WERI-Rb-1 (cell line): ENCODE results near the gene TRAF3.

Experiments
- DNase-seq: peaks from one replicate; pipeline ENCODE4 v3.0.0-alpha.2; 2020
- H3K27ac ChIP-seq: fragments of 250-450 bp; sonication (Bioruptor Pico); 2 replicates; pipeline ENCODE4 v1.5.1; 2020; ENCODE audit warnings: mild to moderate bottlenecking, moderate library complexity
- H3K27me3 ChIP-seq: fragments of 250-450 bp; sonication (Bioruptor Pico); 2 replicates; pipeline ENCODE4 v1.5.1; 2021; ENCODE audit warnings: mild to moderate bottlenecking, low read depth, moderate library complexity; ENCODE audit not compliant: insufficient read depth, severe bottlenecking
- H3K36me3 ChIP-seq: fragments of 250-450 bp; sonication (Bioruptor Pico); 2 replicates; pipeline ENCODE4 v1.5.1; 2020; ENCODE audit warnings: mild to moderate bottlenecking, moderate library complexity
- H3K4me3 ChIP-seq: 2 replicates; pipeline ENCODE4 v1.5.1; 2011; ENCODE audit warnings: low read depth, mild to moderate bottlenecking, control low read depth, low read length
- H3K9me3 ChIP-seq: fragments of 250-450 bp; sonication (Bioruptor Pico); 2 replicates; pipeline ENCODE4 v1.5.1; 2021; ENCODE audit warnings: mild to moderate bottlenecking, moderate library complexity; ENCODE audit not compliant: severe bottlenecking
- CTCF ChIP-seq: IDR thresholded peaks from 2 replicates; pipeline ENCODE4 v1.5.1; 2011; ENCODE audit warnings: low read depth, mild to moderate bottlenecking, control low read depth, inconsistent platforms, low read length

TRAF3 gene

GRCh38 chr14:102927346-102927877, 150.2 kb downstream of the TRAF3 start:
- Histone ChIP-seq H3K9me3 (no peaks in the 10 kb centered on the region), H3K27ac (no peak overlapping the region), H3K4me3 (no peak overlapping the region), H3K36me3 (no peaks in the 10 kb centered on the region), H3K27me3 (peaks cover 14% of the 10 kb centered on the region)
- DNase-seq = no peak
- no peak for TF ChIP-seq CTCF

GRCh38 chr14:102927878-102928411, 150.7 kb downstream of the TRAF3 start:
- peak overlapping the region; percentile 49 for H3K4me3 ChIP-seq
- no peaks in the 10 kb centered on the region for H3K9me3 ChIP-seq
- H3K27ac ChIP-seq = no peak overlapping the region
- no peak for TF ChIP-seq CTCF
- peaks cover 14% of the 10 kb centered on the region for H3K27me3 ChIP-seq
- peaks cover under 1% of the 10 kb centered on the region; the same call in 1 of the 2 replicates for H3K36me3 ChIP-seq
- no peak for DNase-seq

- TF ChIP-seq CTCF = no peak
- H3K4me3 ChIP-seq = peak overlapping the region; percentile 49
- peak; percentile 89 for DNase-seq
- no peak overlapping the region for H3K27ac ChIP-seq
- H3K9me3 ChIP-seq = no peaks in the 10 kb centered on the region
- H3K36me3 ChIP-seq = peaks cover 4% of the 10 kb centered on the region; the same call in 1 of the 2 replicates
- H3K27me3 ChIP-seq = peaks cover 14% of the 10 kb centered on the region
Measured at GRCh38 chr14:102928412-102929240, 151.4 kb downstream of the TRAF3 start.

GRCh38 chr14:102929241-102930137, 152.2 kb downstream of the TRAF3 start:
- no peak for TF ChIP-seq CTCF
- Histone ChIP-seq H3K27ac (no peak overlapping the region), H3K36me3 (peaks cover 4% of the 10 kb centered on the region; the same call in 1 of the 2 replicates), H3K9me3 (no peaks in the 10 kb centered on the region), H3K4me3 (peak overlapping the region; percentile 49), H3K27me3 (peaks cover 14% of the 10 kb centered on the region)
- DNase-seq = no peak

GRCh38 chr14:102930138-102930752, 153.0 kb downstream of the TRAF3 start:
- Histone ChIP-seq H3K27me3 (peaks cover 14% of the 10 kb centered on the region), H3K9me3 (no peaks in the 10 kb centered on the region), H3K27ac (no peak overlapping the region), H3K4me3 (no peak overlapping the region; the same call in 1 of the 2 replicates), H3K36me3 (peaks cover 4% of the 10 kb centered on the region; the same call in 1 of the 2 replicates)
- no peak for TF ChIP-seq CTCF
- peak; percentile 46 for DNase-seq
